Osteocyte (in vitro differentiated cells): ENCODE data around the gene GHRHR. TPM values are rescaled to one million over a fixed set of nuclear protein-coding genes. Genes with fewer than 3 reads are reported as not detected.

Experiments used
- DNase-seq: peaks from one replicate; pipeline ENCODE4 v3.0.0; 2021; ENCODE audit warnings: mixed read lengths; ENCODE audit not compliant: unreplicated experiment; ENCODE audit errors: extremely low spot score
- H3K27ac Mint-ChIP-seq: one replicate; pipeline ENCODE4 v1.8.0; 2021; ENCODE audit warnings: mild to moderate bottlenecking, mixed read lengths; ENCODE audit not compliant: unreplicated experiment
- H3K27me3 Mint-ChIP-seq: one replicate; pipeline ENCODE4 v1.8.0; 2021; ENCODE audit warnings: mixed read lengths; ENCODE audit not compliant: unreplicated experiment
- H3K36me3 Mint-ChIP-seq: one replicate; pipeline ENCODE4 v1.8.0; 2021; ENCODE audit warnings: mixed read lengths; ENCODE audit not compliant: unreplicated experiment
- H3K4me1 Mint-ChIP-seq: one replicate; pipeline ENCODE4 v1.8.0; 2021; ENCODE audit warnings: mixed read lengths; ENCODE audit not compliant: unreplicated experiment
- H3K4me3 Mint-ChIP-seq: one replicate; pipeline ENCODE4 v1.8.0; 2021; ENCODE audit warnings: mild to moderate bottlenecking, moderate library complexity, mixed read lengths; ENCODE audit not compliant: unreplicated experiment
- H3K9me3 Mint-ChIP-seq: one replicate; pipeline ENCODE4 v1.8.0; 2021; ENCODE audit warnings: mixed read lengths; ENCODE audit not compliant: unreplicated experiment
- total RNA-seq: library from RNA; stranded (reverse); gene quantifications from 2 replicates; pipeline ENCODE4 v1.2.1, GENCODE V29; 2021
- TF ChIP-seq, protein P1 (sequence below): fragments of 200-600 bp; sonication (generic); IDR thresholded peaks from 2 replicates; pipeline ENCODE4 v1.5.0; 2021; ENCODE audit warnings: antibody characterized with exemption, mild to moderate bottlenecking, moderate library complexity

The GHRHR gene
- total RNA-seq, 1 donor from 2014 or later = not detected

- H3K4me3 Mint-ChIP-seq = no peak overlapping the region
- peaks cover 53% of the 10 kb centered on the region for H3K27me3 Mint-ChIP-seq
- no peak overlapping the region for H3K27ac Mint-ChIP-seq
- H3K9me3 Mint-ChIP-seq = no peaks in the 10 kb centered on the region
- DNase-seq = no peak
- TF ChIP-seq, protein P1, sequence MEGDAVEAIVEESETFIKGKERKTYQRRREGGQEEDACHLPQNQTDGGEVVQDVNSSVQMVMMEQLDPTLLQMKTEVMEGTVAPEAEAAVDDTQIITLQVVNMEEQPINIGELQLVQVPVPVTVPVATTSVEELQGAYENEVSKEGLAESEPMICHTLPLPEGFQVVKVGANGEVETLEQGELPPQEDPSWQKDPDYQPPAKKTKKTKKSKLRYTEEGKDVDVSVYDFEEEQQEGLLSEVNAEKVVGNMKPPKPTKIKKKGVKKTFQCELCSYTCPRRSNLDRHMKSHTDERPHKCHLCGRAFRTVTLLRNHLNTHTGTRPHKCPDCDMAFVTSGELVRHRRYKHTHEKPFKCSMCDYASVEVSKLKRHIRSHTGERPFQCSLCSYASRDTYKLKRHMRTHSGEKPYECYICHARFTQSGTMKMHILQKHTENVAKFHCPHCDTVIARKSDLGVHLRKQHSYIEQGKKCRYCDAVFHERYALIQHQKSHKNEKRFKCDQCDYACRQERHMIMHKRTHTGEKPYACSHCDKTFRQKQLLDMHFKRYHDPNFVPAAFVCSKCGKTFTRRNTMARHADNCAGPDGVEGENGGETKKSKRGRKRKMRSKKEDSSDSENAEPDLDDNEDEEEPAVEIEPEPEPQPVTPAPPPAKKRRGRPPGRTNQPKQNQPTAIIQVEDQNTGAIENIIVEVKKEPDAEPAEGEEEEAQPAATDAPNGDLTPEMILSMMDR = no peak
- no peaks in the 10 kb centered on the region for H3K36me3 Mint-ChIP-seq
- H3K4me1 Mint-ChIP-seq = peaks cover 15% of the 10 kb centered on the region
These were observed 22.0 kb downstream of the GHRHR start for GRCh38 chr7:30985756-30986155.

DNA sequence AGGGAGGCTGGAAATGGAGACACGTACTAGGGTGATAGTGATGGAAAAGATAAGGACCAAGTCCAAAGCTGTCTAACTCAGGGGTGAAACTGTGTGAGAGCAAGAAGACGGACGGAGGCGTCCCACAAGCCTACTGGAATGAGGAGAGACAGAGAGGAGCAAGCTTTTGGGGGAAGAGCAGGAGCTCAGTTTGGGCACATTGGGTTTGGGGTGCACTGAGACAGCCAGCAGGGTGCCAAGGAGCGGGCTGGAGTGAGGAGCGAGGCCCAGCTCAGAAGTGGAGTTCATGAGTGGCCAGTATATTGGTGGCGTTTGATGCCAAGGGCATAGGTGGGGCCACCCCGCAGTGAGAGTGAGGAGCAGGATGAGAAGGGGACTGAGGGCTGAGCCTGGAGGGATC, 22.6 kb downstream of the GHRHR start:
- Mint-ChIP-seq H3K36me3 (no peaks in the 10 kb centered on the region), H3K4me1 (peaks cover 15% of the 10 kb centered on the region), H3K27ac (no peak overlapping the region), H3K4me3 (no peak overlapping the region), H3K9me3 (no peaks in the 10 kb centered on the region), H3K27me3 (peaks cover 48% of the 10 kb centered on the region)
- TF ChIP-seq, protein P1 = no peak
- no peak for DNase-seq

GRCh38 chr7:30986738-30987137, 23.0 kb downstream of the GHRHR start:
- TF ChIP-seq, protein P1 = no peak
- DNase-seq = no peak
- H3K4me3 Mint-ChIP-seq = no peak overlapping the region
- no peak overlapping the region for H3K27ac Mint-ChIP-seq
- H3K27me3 Mint-ChIP-seq = peaks cover 48% of the 10 kb centered on the region
- H3K9me3 Mint-ChIP-seq = no peaks in the 10 kb centered on the region
- no peaks in the 10 kb centered on the region for H3K36me3 Mint-ChIP-seq
- peaks cover 15% of the 10 kb centered on the region for H3K4me1 Mint-ChIP-seq

DNA sequence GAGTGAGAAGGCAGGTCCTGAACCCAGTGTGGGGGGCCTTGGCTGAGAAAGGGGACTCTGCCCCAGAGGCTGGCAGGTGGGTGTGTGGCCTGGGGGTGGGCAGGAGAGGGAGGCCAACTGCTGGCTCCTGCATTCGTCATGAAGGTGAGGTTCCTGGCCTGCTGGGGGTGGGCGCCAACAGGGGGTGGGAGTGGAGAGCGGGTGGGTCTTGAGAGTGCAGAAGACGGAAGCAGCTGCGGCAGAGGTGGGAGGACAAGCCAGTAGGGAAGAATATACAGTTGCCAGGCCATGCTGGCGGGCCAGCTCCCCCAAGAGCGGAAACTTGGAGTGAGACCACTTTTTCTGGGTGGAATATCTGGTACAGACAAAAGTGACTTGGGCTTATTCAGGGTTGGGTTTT, 23.4 kb downstream of the GHRHR start:
- DNase-seq = no peak
- peaks cover 15% of the 10 kb centered on the region for H3K4me1 Mint-ChIP-seq
- H3K9me3 Mint-ChIP-seq = no peaks in the 10 kb centered on the region
- TF ChIP-seq, protein P1 = no peak
- H3K27me3 Mint-ChIP-seq = peaks cover 48% of the 10 kb centered on the region
- no peak overlapping the region for H3K27ac Mint-ChIP-seq
- H3K36me3 Mint-ChIP-seq = no peaks in the 10 kb centered on the region
- H3K4me3 Mint-ChIP-seq = no peak overlapping the region

DNA sequence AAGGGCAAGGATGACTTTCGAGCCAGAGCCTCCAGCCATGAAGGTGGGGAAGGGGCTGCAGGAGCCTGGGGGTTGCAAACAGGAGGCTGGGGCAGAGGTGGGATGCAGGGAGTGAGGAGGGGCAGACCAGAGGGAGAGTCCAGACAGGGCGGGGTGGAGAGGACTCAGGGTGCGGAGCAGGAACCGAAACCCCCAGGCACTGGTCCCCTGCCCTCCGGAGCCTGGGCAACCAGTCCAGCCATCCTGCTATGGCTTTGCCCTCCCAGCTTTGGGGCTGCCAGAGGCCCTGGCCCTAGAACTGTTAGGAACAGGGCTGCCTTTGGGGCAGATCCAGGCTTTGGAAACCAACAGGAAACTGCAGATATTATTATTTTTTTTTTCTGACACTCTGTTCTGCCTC, 24.2 kb downstream of the GHRHR start:
- Mint-ChIP-seq H3K4me1 (peaks cover 15% of the 10 kb centered on the region), H3K36me3 (no peaks in the 10 kb centered on the region), H3K27me3 (peaks cover 43% of the 10 kb centered on the region), H3K9me3 (no peaks in the 10 kb centered on the region), H3K4me3 (no peak overlapping the region), H3K27ac (no peak overlapping the region)
- no peak for DNase-seq
- TF ChIP-seq, protein P1 = no peak
